Caki2 (cell line): ENCODE data around the gene PTPRN2. TPM values are rescaled to one million over a fixed set of nuclear protein-coding genes. Genes with fewer than 3 reads are reported as not detected.

Experiments used
- DNase-seq: peaks from one replicate; pipeline ENCODE4 v3.0.0-alpha.2; 2015; ENCODE audit warnings: low read depth
- in situ Hi-C: cut with HindIII; loops from 2 replicates; pipeline ENCODE4 v1.10.0; 2016; ENCODE audit warnings: low sequenced_read_pairs, low pct_unique_long_range_greater_than_20kb, mixed read lengths
- total RNA-seq: library from RNA; depleted of rRNA; stranded (reverse); fragments of >200 nt; shearing (Covaris generic); gene quantifications from 2 replicates; pipeline ENCODE4 v1.2.3, GENCODE V29; 2014; ENCODE audit warnings: low replicate concordance

The PTPRN2 gene
- total RNA-seq, 1 experiment from 2014 or later: 0.88 TPM

GRCh38 chr7:158103378-158103777, 484.2 kb downstream of the PTPRN2 start:
- DNase-seq: no peak
- in situ Hi-C loops: no loop called here

GRCh38 chr7:158102897-158103296, 484.7 kb downstream of the PTPRN2 start:
- in situ Hi-C loops: no loop called here

GRCh38 chr7:158101821-158102450, 485.7 kb downstream of the PTPRN2 start:
- in situ Hi-C loops: no loop called here

More at GRCh38 chr7:158102897-158103296, 484.7 kb downstream of the PTPRN2 start:
- DNase-seq: no peak

DNA sequence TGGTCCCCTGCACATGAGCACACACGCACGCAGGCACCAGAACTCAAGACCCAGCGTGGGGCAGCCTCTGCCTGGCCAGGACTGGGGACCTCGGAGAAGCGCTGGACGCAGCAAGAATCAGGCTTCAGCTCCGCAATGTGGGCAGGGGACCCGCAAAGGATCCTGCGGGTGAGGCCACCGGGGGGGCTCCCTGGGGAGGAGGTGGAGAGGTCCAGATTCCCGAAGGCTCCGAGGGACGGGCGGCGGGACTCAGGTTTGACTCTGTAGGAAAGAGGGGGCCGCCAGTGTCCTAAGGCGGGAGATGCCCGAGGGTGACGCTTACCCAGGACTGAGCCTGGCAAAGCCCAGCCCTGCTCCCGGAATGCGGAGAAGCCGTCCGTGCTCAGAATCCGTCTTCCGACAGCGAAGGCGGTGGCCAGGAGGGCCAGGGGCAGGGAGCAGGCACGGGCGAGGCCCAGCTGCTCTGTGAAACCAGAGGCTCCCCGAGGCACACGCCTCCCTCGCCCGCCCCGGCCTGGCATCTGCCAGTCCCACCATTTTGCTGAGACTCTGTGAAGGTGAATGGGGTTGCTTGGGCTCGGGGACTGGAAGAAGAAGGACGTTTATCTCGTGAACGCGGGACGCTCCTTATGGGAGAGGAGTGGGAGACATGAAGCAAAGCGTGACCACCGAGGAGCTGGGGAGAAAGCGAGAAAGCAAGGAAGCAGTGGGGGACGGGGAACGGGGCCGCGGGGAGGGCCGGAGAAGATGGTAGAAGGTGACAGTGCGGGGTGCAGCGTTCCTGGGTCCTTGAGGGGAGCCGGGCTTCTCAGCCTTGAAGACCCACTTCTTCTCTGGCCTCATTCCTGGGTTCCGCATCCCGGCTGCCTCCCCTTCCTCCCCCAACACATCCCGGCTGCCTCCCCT, 489.2 kb downstream of the PTPRN2 start:
- in situ Hi-C loops: no loop called here

More at GRCh38 chr7:158101821-158102450, 485.7 kb downstream of the PTPRN2 start:
- DNase-seq: no peak

GRCh38 chr7:158097453-158098124, 490.0 kb downstream of the PTPRN2 start:
- in situ Hi-C loops: no loop called here
- DNase-seq: no peak

More for the DNA sequence above, 489.2 kb downstream of the PTPRN2 start:
- DNase-seq: no peak

DNA sequence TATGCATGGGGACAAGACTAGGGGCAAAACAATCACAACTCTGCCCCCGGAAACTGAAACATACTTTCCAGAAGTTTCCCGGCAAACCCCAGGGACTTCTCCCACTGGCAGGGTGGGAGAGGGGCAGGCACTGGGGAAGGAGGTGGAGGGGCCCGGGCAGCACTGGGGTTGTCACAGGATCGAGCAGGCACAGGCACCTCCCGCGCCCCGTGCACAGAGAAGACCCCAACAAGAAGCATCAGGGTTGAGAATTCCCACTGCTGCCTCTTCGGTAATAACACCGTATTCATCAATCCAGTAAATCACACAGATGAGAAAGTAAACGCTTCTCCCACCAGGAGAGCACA, 490.5 kb downstream of the PTPRN2 start:
- no peak for DNase-seq
- in situ Hi-C loops: no loop called here

- in situ Hi-C loops: no loop called here
- no peak for DNase-seq
These were observed 491.0 kb downstream of the PTPRN2 start for GRCh38 chr7:158096582-158096981.

DNA sequence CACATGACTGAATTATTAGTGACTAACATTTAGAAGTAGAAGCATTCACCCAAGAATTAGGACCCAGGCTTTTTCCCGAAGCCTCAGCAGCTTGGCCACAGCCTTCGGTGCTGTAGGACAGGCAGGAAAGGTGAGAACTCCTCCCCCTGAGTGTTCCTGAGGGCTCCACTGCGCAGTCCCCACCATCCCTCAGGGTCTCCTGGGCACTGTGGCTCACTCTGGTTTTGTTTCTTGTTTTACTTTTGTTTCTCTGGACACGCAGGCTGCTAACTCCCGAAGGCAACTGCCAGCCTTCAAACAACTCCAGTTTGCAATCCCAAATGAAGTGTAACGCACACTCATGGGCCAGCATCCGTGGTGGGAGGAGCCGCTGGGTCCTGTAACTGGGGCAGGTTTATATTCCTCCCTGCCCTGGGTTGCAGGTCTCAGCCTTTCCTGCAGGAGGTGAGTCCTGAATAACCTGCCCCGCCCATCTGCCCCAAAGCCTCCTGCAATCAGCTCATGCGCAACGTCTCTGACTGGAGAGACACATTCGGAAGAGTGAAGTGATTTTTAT, 492.9 kb downstream of the PTPRN2 start:
- DNase-seq: no peak
- in situ Hi-C loops: no loop called here

GRCh38 chr7:158094046-158094445, 493.6 kb downstream of the PTPRN2 start:
- DNase-seq: no peak
- in situ Hi-C loops: no loop called here

DNA sequence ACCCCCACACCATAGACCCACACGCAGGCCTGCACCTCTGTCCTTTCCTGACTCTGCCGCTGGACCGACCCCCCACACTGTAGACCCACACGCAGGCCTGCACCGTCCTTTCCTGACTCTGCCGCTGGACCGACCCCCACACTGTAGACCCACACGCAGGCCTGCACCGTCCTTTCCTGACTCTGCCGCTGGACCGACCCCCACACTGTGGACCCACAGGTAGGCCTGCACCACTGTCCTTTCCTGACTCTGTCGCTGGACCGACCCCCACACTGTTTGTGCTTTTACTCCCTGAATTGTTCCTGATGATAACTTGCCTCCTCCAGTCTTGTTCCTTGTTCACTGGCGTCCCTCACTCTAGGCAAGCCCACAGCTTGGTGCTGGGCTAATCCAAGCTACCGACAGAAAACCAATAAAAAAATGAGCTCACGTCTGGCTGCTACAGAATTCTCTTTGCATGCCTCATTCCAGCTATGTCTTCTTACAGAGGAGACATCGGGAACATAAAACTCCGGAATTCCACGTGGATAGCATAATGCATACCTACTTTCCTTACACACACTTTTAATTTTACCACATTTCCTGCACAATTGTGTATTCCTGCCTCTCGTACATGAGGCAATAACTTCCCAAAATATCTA, 494.3 kb downstream of the PTPRN2 start:
- in situ Hi-C loops: no loop called here
- no peak for DNase-seq

GRCh38 chr7:158087196-158087595, 500.4 kb downstream of the PTPRN2 start:
- in situ Hi-C loops: no loop called here
- DNase-seq: no peak

GRCh38 chr7:158085741-158086695, 501.6 kb downstream of the PTPRN2 start:
- in situ Hi-C loops: no loop called here
- DNase-seq: no peak

GRCh38 chr7:158084555-158084954, 503.1 kb downstream of the PTPRN2 start:
- in situ Hi-C loops: no loop called here

DNA sequence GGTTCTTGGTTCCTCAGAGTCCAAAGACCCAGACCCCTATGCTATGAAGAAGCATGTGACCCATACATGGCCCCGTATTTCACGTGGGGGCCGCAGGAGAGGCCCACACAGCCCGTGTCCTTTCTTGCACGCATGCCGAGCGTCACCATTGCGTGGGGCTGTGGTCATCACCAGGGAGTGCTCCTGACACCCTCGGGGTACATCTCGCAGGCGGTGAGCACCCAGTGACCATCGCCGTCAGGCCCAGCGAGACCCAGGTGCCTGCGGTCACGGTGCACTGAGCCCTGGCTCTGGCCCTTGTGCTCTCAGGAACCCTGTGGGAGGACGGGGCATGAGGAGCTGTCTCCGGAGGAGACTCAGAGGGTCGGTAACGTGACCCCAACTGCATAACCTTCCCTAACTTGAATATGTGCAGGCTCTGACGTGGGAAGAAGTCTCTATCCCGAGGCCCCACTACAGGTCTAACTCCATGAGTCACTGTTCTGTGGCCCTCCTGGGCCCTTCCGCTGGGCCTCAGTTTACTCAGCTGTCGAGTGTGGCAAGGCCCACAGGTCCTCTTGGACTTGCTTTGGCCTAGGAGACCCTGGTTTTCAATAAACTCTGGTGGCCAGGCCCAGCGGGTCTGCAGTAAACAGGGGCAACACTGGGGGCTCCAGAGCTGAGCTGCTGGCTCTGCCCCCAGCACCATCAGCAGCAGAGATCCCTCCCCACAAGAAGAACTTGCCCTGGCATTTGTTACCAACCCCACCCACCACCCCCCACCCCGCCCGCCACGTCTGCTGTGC, 503.9 kb downstream of the PTPRN2 start:
- in situ Hi-C loops: no loop called here
- DNase-seq: no peak

More at GRCh38 chr7:158084555-158084954, 503.1 kb downstream of the PTPRN2 start:
- DNase-seq: no peak

GRCh38 chr7:158082761-158083160, 504.9 kb downstream of the PTPRN2 start:
- in situ Hi-C loops: no loop called here
- no peak for DNase-seq

DNA sequence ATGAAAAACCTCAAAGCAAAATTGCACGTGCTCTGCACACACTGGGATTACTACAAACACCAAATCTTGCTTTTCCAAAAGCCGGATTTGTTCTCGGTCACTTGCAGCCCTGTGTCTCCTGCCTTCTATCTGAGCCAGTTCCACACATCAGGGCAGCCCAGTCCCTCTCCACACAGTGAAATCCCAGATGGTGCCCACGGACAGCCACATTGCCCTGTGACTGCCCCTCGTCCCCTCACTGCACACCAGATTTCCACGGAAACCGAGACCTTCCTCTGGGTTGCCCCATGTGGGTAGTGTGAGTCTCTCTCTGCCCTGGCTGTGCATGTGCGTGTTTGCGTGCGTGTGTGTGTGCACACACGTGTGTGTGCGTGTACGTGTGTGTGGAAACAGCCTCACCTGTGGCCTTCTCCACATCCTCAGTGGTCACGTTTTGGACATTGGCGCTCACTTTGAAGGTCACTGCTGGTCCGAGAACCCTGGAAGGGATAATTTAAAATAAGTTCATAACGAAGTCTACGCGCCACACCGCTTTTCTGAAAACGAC, 506.7 kb downstream of the PTPRN2 start:
- in situ Hi-C loops: no loop called here
- no peak for DNase-seq
